ENCODE measurements around the gene GLA. TPM values are rescaled to one million over a fixed set of nuclear protein-coding genes. Genes with fewer than 3 reads are reported as not detected.

GLA gene
- total and polyA plus RNA-seq, 2 of the 8 experiments (the other 6 are each of a cell fraction or from before 2014, with no cell fraction given) = 33.6 to 47.3 TPM

GRCh38 chrX:101349193-101349562 lies 58.5 kb downstream of the GLA start (continued):
- no peak for TF ChIP-seq CHD7 (IDR thresholded peaks at IDR 0.05; ENCODE audit: insufficient replicate concordance, low read length)
- TF ChIP-seq CBX8 (IDR thresholded peaks at IDR 0.05; ENCODE audit: borderline replicate concordance, low read depth, low read length) = no peak
- no peak for TF ChIP-seq FOSL1 (IDR thresholded peaks at IDR 0.05; ENCODE audit: insufficient read depth, low read depth, low read length)
